Cardiac fibroblast (primary cell): ENCODE measurements around the gene SMIM21.

Experiments used
- DNase-seq, 2 donors: peaks; one replicate each; pipeline versions ENCODE4 v3.0.0 to v3.0.0-alpha.2; 2010; ENCODE audit warnings: low read depth in 2 of 2
- H3K4me3 ChIP-seq, 2 donors: replicated peaks in 1 of 2; 1 replicate in 1 of 2; 2 replicates in 1 of 2; pipeline ENCODE4 v1.5.1; 2011; ENCODE audit warnings: low read depth in 2 of 2, low read length in 2 of 2, mild to moderate bottlenecking in 2 of 2, moderate library complexity in 1 of 2
- TF ChIP-seq, protein P1 (sequence below): IDR thresholded peaks from one replicate; pipeline ENCODE4 v1.5.1; 2011; ENCODE audit warnings: low read depth, mild to moderate bottlenecking, low read length, inconsistent platforms

Gene SMIM21

DNA sequence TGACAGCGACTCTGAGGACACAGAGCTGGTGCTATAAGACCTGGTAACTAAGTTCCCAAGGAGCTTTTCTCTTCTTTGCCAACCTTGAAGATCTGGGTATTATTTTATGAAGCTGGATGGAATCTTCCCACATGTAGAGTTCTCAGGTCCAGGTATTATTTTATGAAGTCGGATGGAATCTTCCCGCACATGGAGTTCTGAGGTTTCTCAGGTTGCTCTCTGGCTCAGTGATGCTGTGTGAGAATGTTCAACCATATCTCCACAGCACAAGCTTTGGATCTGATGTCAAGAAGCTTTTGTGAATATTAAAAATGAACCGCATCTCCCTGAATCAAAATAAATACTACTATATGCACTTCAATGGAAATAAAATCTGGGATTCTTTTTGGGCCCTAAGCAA, at the start of gene SMIM21:
SMIM21 (minus strand) TSS at position 101 of the 400 bp plus-strand sequence. CDS start 140 bp downstream, outside the sequence.
- no peak within 1 kb of the TSS for H3K4me3 ChIP-seq
- TF ChIP-seq, protein P1, sequence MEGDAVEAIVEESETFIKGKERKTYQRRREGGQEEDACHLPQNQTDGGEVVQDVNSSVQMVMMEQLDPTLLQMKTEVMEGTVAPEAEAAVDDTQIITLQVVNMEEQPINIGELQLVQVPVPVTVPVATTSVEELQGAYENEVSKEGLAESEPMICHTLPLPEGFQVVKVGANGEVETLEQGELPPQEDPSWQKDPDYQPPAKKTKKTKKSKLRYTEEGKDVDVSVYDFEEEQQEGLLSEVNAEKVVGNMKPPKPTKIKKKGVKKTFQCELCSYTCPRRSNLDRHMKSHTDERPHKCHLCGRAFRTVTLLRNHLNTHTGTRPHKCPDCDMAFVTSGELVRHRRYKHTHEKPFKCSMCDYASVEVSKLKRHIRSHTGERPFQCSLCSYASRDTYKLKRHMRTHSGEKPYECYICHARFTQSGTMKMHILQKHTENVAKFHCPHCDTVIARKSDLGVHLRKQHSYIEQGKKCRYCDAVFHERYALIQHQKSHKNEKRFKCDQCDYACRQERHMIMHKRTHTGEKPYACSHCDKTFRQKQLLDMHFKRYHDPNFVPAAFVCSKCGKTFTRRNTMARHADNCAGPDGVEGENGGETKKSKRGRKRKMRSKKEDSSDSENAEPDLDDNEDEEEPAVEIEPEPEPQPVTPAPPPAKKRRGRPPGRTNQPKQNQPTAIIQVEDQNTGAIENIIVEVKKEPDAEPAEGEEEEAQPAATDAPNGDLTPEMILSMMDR, result no peak
- no peak for DNase-seq

DNA sequence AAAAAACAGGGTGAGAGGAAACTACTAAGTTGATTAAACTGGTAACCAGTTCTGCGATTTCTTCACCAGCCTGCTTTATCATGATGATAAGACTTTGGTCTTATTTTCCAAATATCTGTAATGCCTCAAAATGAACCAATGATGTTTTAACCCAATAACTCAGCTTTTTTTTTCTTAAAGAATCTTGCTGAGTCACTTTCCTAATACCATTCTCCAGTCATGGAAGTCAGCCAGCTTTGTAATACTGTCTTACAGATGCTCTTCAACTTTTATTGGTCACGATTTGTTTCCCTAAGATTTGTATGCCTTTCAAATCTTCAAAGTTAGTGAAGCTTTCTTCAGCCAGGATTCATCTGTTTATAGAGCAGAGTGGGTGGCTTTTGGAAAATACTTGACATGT, 47.7 kb upstream of the SMIM21 start:
- H3K4me3 ChIP-seq, result no peak overlapping the region
- DNase-seq, result peak; percentile 86 to 90
- TF ChIP-seq, protein P1, result no peak

DNA sequence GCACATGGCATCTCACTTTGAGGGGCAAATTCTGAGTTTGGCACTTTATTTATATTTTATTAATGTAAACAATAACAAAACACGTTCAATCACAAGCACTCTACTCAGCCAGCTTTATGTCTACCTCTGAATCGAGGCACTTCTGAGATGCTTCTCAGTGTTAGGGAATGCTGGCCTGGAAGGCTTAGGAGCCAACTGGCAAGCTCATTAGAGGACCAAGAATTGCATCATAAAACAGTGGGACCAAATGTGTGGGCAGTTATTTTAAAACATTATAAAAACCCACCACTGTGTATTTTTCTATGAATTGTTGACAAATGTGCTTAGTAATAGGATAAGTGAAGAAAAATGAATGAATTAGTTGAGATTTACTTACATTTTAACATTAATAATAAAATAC, 46.8 kb upstream of the SMIM21 start:
- TF ChIP-seq, protein P1, result no peak
- DNase-seq, result no peak
- H3K4me3 ChIP-seq, result no peak overlapping the region

DNA sequence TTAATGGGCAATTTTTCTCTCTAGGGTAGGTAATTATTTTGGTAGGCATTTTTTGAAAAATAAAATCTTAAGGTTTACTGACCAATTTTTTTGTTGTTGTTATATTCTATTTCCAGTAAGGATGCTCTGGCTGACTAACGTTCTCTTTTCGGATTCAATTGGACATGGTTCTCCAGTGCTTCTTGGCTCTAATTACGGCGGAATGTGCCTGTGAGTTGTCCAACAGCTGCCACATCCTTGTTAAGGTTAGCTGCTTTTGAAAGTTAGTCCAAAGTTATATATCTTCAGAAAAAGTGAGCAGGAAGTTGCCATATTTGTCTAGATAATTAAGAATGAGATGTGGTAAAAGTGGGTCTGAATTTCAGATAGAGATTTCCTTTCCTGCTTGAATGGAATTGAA, 45.8 kb upstream of the SMIM21 start:
- no peak overlapping the region for H3K4me3 ChIP-seq
- no peak for DNase-seq
- TF ChIP-seq, protein P1, result no peak

DNA sequence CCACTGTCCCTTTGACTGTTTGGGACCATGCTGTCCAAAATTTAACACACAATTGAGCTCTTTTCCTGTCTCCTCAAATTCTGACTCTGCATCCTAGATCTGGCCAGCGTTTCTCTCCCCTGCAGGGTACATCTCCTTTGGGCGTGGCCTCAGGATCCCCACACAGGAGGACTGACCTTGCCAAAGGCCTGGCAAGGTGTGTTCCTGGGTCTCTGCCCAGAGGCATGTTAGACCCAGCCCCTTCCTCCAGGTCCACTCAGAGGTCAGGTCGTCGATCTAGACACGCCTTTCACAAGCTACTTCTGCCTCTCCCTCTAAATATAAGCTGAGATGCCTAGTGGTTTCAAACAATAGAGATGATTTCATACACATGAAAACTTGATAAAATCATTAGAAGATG, 45.4 kb upstream of the SMIM21 start:
- no peak overlapping the region for H3K4me3 ChIP-seq
- no peak for DNase-seq
- TF ChIP-seq, protein P1, result no peak

DNA sequence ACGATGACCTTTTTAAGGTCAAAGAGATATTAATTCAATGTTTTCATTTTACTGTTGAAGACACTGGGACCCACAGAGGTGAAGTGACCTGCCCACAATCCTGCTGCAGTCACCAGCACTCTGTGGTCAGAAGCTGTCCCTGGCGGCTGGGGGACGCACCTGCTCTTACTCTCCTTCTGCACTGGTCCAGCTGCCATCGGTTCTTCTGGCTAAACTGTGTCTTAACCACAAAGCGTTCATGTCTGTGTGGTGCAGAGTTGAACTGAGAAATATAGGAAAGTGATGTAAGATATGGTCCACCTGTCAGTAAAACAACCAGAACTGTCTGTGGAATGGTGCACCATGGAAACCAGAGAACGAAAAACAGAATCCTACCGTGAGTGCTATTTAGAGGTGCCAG, 44.9 kb upstream of the SMIM21 start:
- H3K4me3 ChIP-seq, result no peak overlapping the region
- no peak for DNase-seq
- TF ChIP-seq, protein P1, result no peak

DNA sequence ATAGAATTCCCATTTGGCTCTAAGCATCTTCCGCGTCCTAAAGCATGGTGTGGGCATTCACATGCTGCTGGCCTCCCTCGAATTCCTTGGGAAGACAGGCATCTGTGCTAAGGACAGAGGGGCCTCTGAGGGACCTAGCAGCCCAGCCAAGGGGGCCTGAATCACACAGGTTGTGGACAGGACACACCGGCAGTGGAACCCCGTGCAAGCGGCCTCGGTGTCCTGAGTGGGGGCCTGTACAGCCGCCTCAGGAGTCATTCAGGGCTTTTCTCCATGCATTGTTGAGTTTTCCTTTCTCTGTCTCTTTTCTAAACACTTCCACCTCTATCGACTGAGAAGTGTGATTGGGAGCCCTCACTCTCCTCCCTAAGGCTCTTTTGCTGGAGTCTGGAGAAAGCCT, 44.3 kb upstream of the SMIM21 start:
- TF ChIP-seq, protein P1, result no peak
- DNase-seq, result no peak
- no peak overlapping the region for H3K4me3 ChIP-seq
